ENCODE data around the gene NPY2R. TPM values are rescaled to one million over a fixed set of nuclear protein-coding genes. Genes with fewer than 3 reads are reported as not detected.

Gene NPY2R
- total and polyA plus RNA-seq, 2 donors (not counting 1 experiment from before 2014, with no cell fraction given) = not detected

- TF ChIP-seq CTCF (IDR thresholded peaks at IDR 0.05) = no peak
- no peak for TF ChIP-seq EZH2 (IDR thresholded peaks at IDR 0.05; ENCODE audit: borderline replicate concordance, insufficient read depth, low read depth, low read length, poor library complexity, severe bottlenecking)
- Histone ChIP-seq H4K20me1 (ENCODE audit: control insufficient read depth, insufficient read depth, low read length, poor library complexity, severe bottlenecking) (no peaks in the 10 kb centered on the region), H3K4me2 (replicated peaks; ENCODE audit: low read depth, low read length, poor library complexity, severe bottlenecking) (no peak overlapping the region), H2AFZ (ENCODE audit: insufficient read depth, low read depth, low read length, poor library complexity, severe bottlenecking) (no peak overlapping the region), H3K9ac (ENCODE audit: low read length) (no peak overlapping the region), H3K79me2 (ENCODE audit: control insufficient read depth, insufficient read depth, low read length) (no peaks in the 10 kb centered on the region), H3K27me3 (replicated peaks in 1 of 4; ENCODE audit: control extremely low read depth in 1 of 4, control insufficient read depth in 3 of 4, insufficient read depth in 4 of 4, low read length in 3 of 4) (no peaks in the 10 kb centered on the region), H3K4me3 (ENCODE audit: control extremely low read depth in 1 of 5, extremely low read depth in 1 of 5, insufficient read depth in 1 of 5, low read depth in 2 of 5, low read length in 4 of 5) (no peak overlapping the region), H3K36me3 (replicated peaks in 1 of 2; ENCODE audit: control extremely low read depth in 1 of 2, control insufficient read depth in 1 of 2, extremely low read depth in 1 of 2, insufficient read depth in 2 of 2, low read length in 1 of 2) (no peaks in the 10 kb centered on the region), H3K27ac (ENCODE audit: low read length in 2 of 2) (no peak overlapping the region), H3K9me3 (ENCODE audit: control extremely low read depth in 1 of 3, control insufficient read depth in 2 of 3, insufficient read depth in 1 of 3, low read length in 2 of 3) (no peaks in the 10 kb centered on the region), H3K4me1 (ENCODE audit: control insufficient read depth in 2 of 2, insufficient read depth in 2 of 2, low read length in 2 of 2) (no peaks in the 10 kb centered on the region)
- Mint-ChIP-seq H3K27ac (no peak overlapping the region), H3K27me3 (peaks cover 4% of the 10 kb centered on the region), H3K4me3 (no peak overlapping the region), H3K4me1 (no peaks in the 10 kb centered on the region), H3K9me3 (ENCODE audit: insufficient read depth) (no peaks in the 10 kb centered on the region)
- intact Hi-C loops (cut with micrococcal nuclease) = no loop called here
- ChIA-PET POLR2A (no interaction called here), CTCF (no interaction called here)
- WGBS (ENCODE audit: insufficient coverage) = no CpG with 5 or more reads among the region's 2 CpGs
- no peak for ATAC-seq (ENCODE audit: low read depth)
- no peak for DNase-seq
These were observed 10.7 kb upstream of the NPY2R start for GRCh38 chr4:155197757-155198156.

- no peak for ATAC-seq (ENCODE audit: low read depth)
- no peak overlapping the region for H2AFZ ChIP-seq (ENCODE audit: insufficient read depth, low read depth, low read length, poor library complexity, severe bottlenecking)
- H3K9me3 ChIP-seq (ENCODE audit: control extremely low read depth in 1 of 3, control insufficient read depth in 2 of 3, insufficient read depth in 1 of 3, low read length in 2 of 3) = peaks cover 0 to 4% (median 0%) of the 10 kb centered on the region in 3 donors
- ChIA-PET POLR2A (no interaction called here), CTCF (no interaction called here)
- no peak overlapping the region for H3K9ac ChIP-seq (ENCODE audit: low read length)
- peaks cover 48% of the 10 kb centered on the region for H3K27me3 Mint-ChIP-seq
- H3K27ac Mint-ChIP-seq = no peak overlapping the region
- no peaks in the 10 kb centered on the region for H3K4me1 ChIP-seq (ENCODE audit: control insufficient read depth in 2 of 2, insufficient read depth in 2 of 2, low read length in 2 of 2)
- H3K4me3 Mint-ChIP-seq = no peak overlapping the region
- no peaks in the 10 kb centered on the region for H4K20me1 ChIP-seq (ENCODE audit: control insufficient read depth, insufficient read depth, low read length, poor library complexity, severe bottlenecking)
- no peak for TF ChIP-seq EZH2 (IDR thresholded peaks at IDR 0.05; ENCODE audit: borderline replicate concordance, insufficient read depth, low read depth, low read length, poor library complexity, severe bottlenecking)
- no peaks in the 10 kb centered on the region for H3K9me3 Mint-ChIP-seq (ENCODE audit: insufficient read depth)
- peaks cover 0 to 21% (median 11%) of the 10 kb centered on the region in 4 experiments for H3K27me3 ChIP-seq (replicated peaks in 1 of 4; ENCODE audit: control extremely low read depth in 1 of 4, control insufficient read depth in 3 of 4, insufficient read depth in 4 of 4, low read length in 3 of 4)
- DNase-seq = no peak
- H3K36me3 ChIP-seq (replicated peaks in 1 of 2; ENCODE audit: control extremely low read depth in 1 of 2, control insufficient read depth in 1 of 2, extremely low read depth in 1 of 2, insufficient read depth in 2 of 2, low read length in 1 of 2) = no peaks in the 10 kb centered on the region
- intact Hi-C loops (cut with micrococcal nuclease) = no loop called here
- no peak overlapping the region for H3K4me3 ChIP-seq (ENCODE audit: control extremely low read depth in 1 of 5, extremely low read depth in 1 of 5, insufficient read depth in 1 of 5, low read depth in 2 of 5, low read length in 4 of 5)
- no peaks in the 10 kb centered on the region for H3K79me2 ChIP-seq (ENCODE audit: control insufficient read depth, insufficient read depth, low read length)
- no peak overlapping the region for H3K4me2 ChIP-seq (replicated peaks; ENCODE audit: low read depth, low read length, poor library complexity, severe bottlenecking)
- WGBS (ENCODE audit: insufficient coverage) = 9% methylated on average over 17 of the region's 26 CpGs
- no peak overlapping the region for H3K27ac ChIP-seq (ENCODE audit: low read length in 2 of 2)
- H3K4me1 Mint-ChIP-seq = no peaks in the 10 kb centered on the region
These were observed 740 bp upstream of the NPY2R start for GRCh38 chr4:155207534-155208257.
